ENCODE measurements around the gene MLLT10.
"Not testable (repeated sequence)": the region's sequence is repeated elsewhere in the genome, so short reads cannot be mapped to it uniquely, and the experiment has no call there.

MLLT10 gene

GRCh38 chr10:21529032-21529910 is 4.8 kb upstream of the MLLT10 start:
- DNase-seq, result no peak

GRCh38 chr10:21530168-21530567 is 3.9 kb upstream of the MLLT10 start:
- DNase-seq, result no peak

DNA sequence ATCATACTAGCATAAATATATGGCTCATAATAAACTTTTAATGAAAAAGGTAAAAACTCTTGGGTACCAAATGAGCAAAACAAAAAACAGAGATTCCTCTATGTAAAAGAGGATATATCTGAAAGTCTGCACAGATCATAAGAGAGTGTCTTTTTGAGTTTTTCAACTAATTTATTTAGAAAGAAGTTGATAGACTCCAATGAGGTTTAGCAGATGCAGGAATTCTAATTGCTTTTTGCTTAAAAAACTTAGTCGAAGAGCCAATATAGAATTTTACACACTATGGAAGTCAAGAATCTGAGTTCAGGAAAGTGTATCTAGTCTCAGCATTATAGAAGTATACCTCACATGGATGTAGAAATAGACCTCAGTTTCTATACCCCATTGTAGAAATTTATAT is 3.4 kb upstream of the MLLT10 start:
- no peak for DNase-seq

GRCh38 chr10:21531164-21531563 is 2.9 kb upstream of the MLLT10 start:
- no peak for DNase-seq

DNA sequence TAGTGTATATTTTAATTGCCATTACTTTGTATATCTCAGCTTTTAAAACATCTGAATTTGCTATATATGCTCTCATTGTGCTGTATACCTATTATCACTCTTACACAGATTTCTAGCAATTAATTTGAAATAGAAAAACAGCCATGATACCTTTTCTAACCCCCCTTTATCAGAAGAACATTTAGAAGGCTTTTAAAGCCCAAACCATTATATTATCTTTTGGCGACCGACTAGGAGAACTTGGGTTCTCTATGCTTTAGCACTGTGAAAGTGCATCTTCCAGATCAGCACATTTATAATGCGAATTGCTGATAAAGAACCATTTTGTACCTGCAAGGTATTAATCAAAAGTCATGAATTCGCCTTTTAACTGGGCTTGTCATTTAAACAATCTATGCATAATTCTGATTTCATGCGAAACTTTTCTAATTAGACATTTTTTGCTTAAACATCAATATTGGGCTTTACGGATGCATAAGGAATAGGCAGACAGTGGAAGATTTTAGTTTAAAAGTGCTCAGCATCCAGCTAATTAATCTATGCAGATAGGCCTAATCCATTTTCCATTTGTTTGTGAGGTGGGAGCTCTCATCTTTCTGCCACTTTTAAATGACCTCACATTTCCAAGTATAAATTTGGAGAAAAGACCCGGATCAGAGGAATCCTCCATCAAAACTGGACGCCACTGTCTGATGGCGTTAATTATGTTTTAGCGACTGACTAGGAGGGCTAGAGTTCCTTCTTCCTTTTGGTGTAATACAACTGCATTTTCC is 1.2 kb upstream of the MLLT10 start:
- no peak for DNase-seq

DNA sequence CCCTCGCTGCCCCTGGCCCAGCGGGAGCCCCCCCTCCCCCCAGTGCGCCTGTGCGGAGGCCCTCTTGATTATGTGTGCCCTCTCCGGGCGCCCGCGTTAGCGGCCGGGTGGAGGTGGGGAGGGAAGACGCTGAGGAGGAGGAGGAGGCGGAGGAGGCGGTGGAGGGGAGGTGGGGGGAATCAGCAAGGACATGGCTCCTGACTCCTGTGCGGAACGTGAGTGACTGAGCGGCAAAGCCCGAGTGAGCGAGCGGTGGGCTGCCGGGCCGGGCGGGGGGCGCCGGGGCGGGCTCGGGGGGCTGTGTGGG is 201 bp downstream of the MLLT10 start:
- DNase-seq, result no peak

DNA sequence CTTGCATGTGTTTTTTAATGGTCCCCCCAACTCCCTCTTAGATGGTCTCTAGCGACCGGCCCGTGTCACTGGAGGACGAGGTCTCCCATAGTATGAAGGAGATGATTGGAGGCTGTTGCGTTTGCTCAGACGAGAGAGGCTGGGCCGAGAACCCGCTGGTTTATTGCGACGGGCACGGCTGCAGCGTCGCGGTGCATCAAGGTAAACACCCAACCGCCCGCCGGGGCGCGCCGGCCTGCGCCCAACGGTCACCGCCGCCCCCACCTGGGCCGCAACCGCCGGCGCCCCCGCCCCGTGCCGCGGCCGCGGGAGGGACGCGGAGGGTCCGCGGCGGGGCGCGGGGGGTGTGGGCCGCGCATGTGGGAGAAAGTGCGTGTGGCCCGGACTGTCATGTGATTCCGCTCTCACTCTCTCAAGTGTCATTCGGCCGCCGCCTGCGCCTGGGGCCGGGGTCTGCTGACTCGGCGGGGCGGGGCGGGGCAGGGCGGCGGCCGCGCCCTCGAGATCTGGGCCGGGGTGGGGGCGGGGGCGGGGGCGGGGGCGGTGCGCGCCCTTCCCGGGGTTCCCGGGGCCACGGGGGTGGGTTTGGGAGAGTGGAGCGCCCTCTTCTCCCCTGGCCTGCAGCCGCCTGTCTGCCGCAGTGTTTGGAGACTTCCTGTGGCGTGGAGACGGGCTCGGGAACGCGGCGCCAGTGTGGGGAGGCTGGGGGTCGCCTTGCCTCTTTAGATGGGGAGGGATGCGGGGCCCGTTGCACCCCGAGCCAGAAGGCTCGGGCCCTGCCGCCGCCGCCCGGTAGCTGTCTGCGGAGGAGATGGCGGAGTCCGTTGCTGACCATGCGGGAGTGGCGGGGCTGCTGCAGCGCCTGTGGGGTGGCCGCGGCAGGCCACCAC is 817 bp downstream of the MLLT10 start:
- DNase-seq, result peak; percentile 35

DNA sequence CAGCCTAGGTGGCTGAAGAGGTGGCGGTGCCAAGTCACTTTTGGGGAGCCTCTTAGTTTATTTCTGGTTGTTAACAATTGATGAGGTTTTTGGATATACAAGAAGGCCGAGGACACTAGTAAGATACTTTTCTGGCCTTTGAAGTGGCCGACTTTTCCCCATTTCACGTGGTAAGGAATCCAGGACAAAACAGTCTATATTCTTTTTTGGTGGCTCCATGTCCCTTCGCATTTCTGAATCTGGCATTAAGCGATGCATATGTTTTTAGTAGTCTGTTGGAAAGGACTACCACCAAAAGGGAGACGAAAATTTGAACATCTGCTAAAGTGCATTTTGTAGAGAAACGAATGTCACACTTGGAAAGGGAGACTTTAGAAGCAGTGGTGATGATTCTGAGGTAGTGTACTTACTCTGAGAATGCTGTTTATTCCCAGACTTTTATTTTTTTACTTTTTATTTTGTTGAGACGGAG is 1.5 kb downstream of the MLLT10 start:
- DNase-seq, result no peak

DNA sequence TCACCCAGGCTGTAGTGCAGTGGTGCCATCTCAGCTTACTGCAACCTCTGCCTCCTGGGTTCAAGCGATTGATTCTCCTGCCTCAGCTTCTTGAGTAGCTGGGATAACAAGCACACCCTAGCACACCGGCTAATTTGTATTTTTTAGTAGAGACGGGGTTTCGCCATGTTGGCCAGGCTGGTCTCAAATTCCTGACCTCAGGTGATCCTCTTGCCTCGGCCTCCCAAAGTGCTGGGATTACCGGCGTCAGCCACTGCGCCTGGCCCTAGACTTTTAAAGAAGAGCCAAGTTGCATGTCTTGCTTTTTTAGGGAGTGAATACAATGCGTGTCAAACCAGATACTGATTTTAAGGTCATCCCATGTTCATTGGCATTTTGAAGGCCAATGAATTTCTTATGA is 1.9 kb downstream of the MLLT10 start:
- not testable (repeated sequence) for DNase-seq

DNA sequence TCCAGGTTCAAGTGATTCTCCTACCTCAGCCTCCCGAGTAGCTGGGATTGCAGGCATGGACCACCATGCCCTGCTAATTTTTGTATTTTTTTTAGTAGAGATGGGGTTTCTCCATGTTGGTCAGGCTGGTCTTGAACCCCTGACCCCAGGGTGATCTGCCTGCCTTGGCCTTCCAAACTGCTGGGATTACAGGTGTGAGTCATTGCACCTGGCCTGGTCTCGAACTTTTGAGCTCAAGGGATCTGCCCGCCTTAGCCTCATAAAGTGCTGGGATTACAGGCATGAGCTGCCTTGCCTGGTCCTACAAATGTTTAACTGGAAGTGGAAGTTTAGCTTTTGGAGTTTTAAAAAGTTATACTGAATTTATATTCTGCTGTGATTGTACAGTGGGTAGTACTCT is 2.8 kb downstream of the MLLT10 start:
- DNase-seq, result no peak

DNA sequence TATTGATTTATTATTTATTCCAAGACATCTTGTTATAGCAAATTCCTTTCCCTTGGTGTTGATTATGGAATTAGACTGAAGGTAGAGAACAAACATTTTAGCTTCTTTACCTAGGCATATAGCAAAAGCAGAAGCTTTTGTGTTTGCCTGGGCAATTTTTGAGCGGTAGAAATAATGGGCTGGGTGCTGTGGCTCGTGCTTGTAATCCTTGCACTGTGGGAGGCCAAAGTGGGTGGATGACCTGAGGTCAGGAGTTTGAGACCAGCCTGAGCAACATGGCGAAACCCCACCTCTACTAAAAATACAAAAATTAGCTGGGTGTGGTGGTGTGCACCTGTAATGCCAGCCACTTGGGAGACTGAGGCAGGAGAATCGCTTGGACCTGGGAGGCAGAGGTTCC is 6.7 kb downstream of the MLLT10 start:
- DNase-seq, result not testable (repeated sequence)

- no peak for DNase-seq
These were observed 13.2 kb downstream of the MLLT10 start for GRCh38 chr10:21547246-21547645.

DNA sequence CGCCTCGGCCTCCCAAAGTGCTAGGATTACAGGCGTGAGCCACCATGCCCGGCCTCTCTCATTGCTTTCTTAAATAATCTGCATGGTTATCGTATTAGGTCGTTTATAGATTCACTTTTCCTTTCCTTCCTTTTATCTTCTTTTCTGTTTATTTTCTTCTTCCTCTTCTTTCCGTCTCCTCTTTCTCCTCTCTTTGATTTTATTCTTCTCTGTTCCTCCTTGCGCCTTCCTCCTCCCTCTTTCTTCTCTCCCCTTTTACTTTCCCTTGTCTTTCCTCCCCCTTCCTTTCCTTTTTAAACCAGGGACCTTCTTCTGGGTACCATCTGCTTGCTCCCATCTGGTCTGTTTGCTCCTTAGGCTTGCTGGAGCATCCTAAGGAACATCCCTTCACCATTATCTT is 18.6 kb downstream of the MLLT10 start:
- no peak for DNase-seq

DNA sequence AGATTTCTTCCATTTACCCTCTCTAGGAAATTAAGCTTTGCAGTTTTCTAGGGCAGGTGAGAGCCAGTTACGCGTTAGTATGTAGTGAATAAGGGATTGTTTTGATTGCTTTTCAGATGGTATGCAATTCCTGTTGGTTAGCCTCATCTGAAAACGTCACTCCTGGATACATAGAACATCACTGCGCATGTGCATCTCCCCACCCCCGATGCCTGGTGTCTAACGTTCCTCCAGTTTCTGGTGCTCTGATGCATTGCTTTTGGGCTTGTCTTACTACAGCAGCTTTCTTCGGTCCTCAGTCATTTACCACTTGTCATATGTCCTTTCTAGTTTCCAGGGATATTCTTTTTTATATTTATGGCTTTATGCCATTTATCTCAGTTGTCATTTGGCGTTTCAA is 22.5 kb downstream of the MLLT10 start:
- DNase-seq, result no peak

DNA sequence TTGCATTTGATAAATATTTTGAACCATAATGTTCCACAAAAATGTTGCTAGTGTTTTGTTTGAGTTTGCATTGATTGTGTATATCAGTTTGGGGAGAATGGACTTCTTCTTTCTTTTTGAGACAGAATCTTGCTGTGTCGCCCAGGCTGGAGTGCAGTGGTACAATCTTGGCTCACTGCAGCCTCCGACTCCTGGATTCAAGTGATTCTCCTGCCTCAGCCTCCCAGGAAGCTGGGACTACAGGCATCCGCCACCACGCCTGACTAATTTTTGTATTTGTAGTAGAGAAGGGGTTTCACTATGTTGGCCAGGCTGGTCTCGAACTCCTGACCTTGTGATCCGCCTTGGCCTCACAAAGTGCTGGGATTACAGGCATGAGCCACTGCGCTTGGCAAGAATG is 25.0 kb downstream of the MLLT10 start:
- DNase-seq, result not testable (repeated sequence)

- DNase-seq, result no peak
These were observed 36.9 kb downstream of the MLLT10 start for GRCh38 chr10:21570761-21571521.

DNA sequence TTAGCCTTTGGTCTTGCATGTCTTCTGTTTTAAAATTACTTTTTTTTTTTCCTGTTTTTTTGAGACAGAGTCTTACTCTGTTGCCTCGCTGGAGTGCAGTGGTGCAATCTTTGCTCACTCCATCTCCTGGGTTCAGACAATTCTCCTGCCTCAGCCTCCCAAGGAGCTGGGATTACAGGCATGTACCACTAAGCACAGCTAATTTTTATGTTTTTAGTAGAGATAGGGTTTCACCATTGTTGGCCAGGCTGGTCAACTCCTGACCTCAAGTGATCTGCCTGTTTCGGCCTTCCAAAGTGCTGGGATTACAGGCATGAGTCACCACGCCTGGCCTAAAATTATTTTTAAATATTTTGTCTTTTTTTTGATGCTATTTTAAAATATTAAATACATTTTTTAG is 38.5 kb downstream of the MLLT10 start:
- DNase-seq, result no peak

GRCh38 chr10:21574514-21574913 is 40.5 kb downstream of the MLLT10 start:
- not testable (repeated sequence) for DNase-seq

DNA sequence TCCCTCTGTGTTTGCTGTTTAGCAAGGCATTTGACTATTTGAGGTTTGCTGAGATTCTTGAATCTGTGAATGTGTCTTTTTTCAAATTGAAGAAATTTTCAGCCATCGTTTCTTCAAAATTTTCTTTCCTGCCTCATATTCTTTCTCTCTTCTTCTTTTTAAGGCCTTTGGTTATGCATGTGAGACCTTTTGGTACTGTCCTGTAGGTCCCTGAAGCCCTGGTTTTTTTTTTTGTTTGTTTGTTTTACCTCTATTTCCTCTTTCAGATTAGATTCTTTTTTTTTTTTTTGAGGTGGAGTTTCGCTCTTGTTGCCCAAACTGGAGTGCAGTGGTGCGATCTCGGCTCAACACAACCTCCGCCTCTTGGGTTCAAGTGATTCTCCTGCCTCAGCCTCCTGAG is 45.3 kb downstream of the MLLT10 start:
- no peak for DNase-seq

DNA sequence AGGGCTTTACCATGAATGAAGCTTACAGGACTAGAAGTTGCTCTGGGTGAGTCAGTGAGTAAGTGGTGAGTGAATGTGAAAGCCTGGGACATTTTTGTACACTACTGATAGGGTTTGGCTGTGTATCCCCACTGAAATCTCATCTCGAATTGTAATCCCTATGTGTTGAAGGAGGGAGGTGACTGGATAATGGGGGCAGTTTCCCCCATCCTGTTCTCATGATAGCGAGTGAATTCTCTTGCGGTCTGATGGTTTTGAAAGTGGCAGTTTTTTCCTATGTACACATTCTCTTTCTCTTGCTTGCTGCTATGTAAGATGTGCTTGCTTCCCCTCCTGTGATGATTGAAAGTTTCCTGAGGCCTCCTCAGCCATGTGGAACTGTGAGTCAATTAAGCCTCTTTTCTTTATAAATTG is 47.4 kb downstream of the MLLT10 start:
- not testable (repeated sequence) for DNase-seq

DNA sequence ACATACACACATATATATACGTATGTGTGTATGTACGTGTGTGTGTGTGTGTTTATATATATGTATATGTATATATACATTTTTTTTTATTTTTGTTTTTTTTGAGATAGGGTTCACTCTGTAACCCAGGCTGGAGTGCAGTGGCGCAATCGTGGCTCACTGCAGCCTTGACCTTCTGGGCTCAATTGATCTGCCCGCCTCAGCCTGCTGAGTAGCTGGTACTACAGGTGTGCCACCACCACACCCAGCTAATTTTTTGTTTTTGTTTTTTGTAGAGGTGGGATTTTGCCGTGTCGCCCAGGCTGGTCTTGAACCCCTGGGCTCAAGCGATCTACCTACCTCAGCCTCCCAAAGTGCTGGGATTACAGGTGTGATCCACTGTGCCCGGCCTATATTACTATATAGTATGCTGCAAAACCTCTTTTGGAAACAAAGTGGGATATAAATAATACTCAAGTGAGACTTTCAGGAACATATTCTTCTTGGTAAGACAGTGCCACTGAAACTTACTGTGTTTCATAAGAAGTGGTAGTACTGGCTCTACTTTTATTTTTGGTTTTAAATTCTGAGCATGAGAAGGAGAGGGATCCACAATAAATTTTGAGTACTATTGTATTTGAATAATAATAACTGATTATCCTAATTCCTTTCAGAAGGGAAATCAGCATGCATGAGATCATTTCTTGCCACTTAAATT is 51.0 kb downstream of the MLLT10 start:
- no peak for DNase-seq

DNA sequence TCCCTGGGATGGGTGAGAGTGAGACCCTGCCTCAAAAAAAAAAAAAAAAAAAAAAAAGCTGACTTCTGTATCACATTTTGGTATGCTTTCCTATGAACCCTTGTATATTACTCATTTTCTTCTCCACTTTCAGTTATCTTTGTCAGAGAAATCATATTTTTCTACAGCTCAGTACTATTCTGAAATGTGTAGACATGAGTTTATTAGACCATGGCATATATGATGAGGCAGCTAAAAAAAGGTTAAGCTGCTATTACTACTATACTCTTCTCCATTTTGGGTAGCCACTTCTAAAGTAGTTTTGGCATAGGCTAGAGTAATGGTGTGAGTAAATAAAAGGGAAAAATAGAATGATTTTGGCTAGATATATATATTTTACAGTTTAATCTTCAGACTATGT is 53.4 kb downstream of the MLLT10 start:
- no peak for DNase-seq
